NCI-H524 treated with DMSO at 0.1 percent for 48 hours (cell line): ENCODE data around the gene DIP2B.
A peak's percentile ranks its signal among the peaks of the same experiment; 100 is the strongest.
"Not testable (repeated sequence)": the region's sequence is repeated elsewhere in the genome, so short reads cannot be mapped to it uniquely, and the experiment has no call there.

Experiments
- DNase-seq: peaks from one replicate; lab custom pipeline; 2025; lab: John Stamatoyannopoulos, UW

Gene DIP2B

GRCh38 chr12:50679612-50680011, 174.8 kb downstream of the DIP2B start:
- no peak for DNase-seq

GRCh38 chr12:50681064-50681463, 176.3 kb downstream of the DIP2B start:
- not testable (repeated sequence) for DNase-seq

- no peak for DNase-seq
These were observed 180.9 kb downstream of the DIP2B start for GRCh38 chr12:50685641-50686040.

- DNase-seq = no peak
These were observed 181.6 kb downstream of the DIP2B start for GRCh38 chr12:50686406-50686805.

- peak; percentile 16 for DNase-seq
These were observed 182.2 kb downstream of the DIP2B start for GRCh38 chr12:50686976-50687375.

- no peak for DNase-seq
These were observed 184.7 kb downstream of the DIP2B start for GRCh38 chr12:50689437-50689836.

GRCh38 chr12:50690925-50691324, 186.1 kb downstream of the DIP2B start:
- DNase-seq = no peak

GRCh38 chr12:50695961-50696360, 191.2 kb downstream of the DIP2B start:
- DNase-seq = no peak

GRCh38 chr12:50696931-50697330, 192.1 kb downstream of the DIP2B start:
- no peak for DNase-seq

- DNase-seq = no peak
These were observed 194.4 kb downstream of the DIP2B start for GRCh38 chr12:50699154-50699553.

- no peak for DNase-seq
These were observed 195.2 kb downstream of the DIP2B start for GRCh38 chr12:50699940-50700339.

GRCh38 chr12:50706606-50707005, 201.8 kb downstream of the DIP2B start:
- DNase-seq = no peak

GRCh38 chr12:50707396-50707795, 202.6 kb downstream of the DIP2B start:
- no peak for DNase-seq

GRCh38 chr12:50708631-50709030, 203.8 kb downstream of the DIP2B start:
- no peak for DNase-seq

GRCh38 chr12:50711121-50711520, 206.3 kb downstream of the DIP2B start:
- no peak for DNase-seq

- no peak for DNase-seq
These were observed 210.4 kb downstream of the DIP2B start for GRCh38 chr12:50715174-50715573.

- no peak for DNase-seq
These were observed 214.0 kb downstream of the DIP2B start for GRCh38 chr12:50718760-50719159.

- no peak for DNase-seq
These were observed 215.3 kb downstream of the DIP2B start for GRCh38 chr12:50720085-50720484.

- DNase-seq = no peak
These were observed 215.7 kb downstream of the DIP2B start for GRCh38 chr12:50720501-50720900.

GRCh38 chr12:50723865-50724264, 219.1 kb downstream of the DIP2B start:
- no peak for DNase-seq

GRCh38 chr12:50725011-50725942, 220.5 kb downstream of the DIP2B start:
- DNase-seq = no peak

GRCh38 chr12:50727466-50727865, 222.7 kb downstream of the DIP2B start:
- no peak for DNase-seq

GRCh38 chr12:50728417-50728816, 223.6 kb downstream of the DIP2B start:
- DNase-seq = no peak

- no peak for DNase-seq
These were observed 224.1 kb downstream of the DIP2B start for GRCh38 chr12:50728841-50729240.
